WTC11 (cell line): ENCODE results near the gene TMEM191C.
"Not testable (repeated sequence)": the region's sequence is repeated elsewhere in the genome, so short reads cannot be mapped to it uniquely, and the experiment has no call there.

Source experiments
- ATF3 ChIP-seq: sonication (generic); formaldehyde crosslinking; conservative IDR thresholded peaks from 2 replicates; pipeline ENCODE4 v1.8.1; 2022; ENCODE audit warnings: mild to moderate bottlenecking, missing genetic modification reagents
- CTCF ChIP-seq: fragments of 200-600 bp; IDR thresholded peaks from 2 replicates; pipeline ENCODE4 v1.8.0; 2022; ENCODE audit warnings: antibody characterized with exemption
- ETV6 ChIP-seq: sonication (generic); formaldehyde crosslinking; IDR thresholded peaks from 2 replicates; pipeline ENCODE4 v1.8.1; 2022; ENCODE audit warnings: mild to moderate bottlenecking, missing genetic modification reagents
- JUN ChIP-seq: sonication (generic); formaldehyde crosslinking; IDR thresholded peaks from 2 replicates; pipeline ENCODE4 v1.8.0; 2023; ENCODE audit warnings: mild to moderate bottlenecking, missing genetic modification reagents
- NFYB ChIP-seq: sonication (generic); formaldehyde crosslinking; conservative IDR thresholded peaks from 2 replicates; pipeline ENCODE4 v1.8.0; 2022; ENCODE audit warnings: low read depth, missing genetic modification reagents
- NR1H2 ChIP-seq: sonication (generic); formaldehyde crosslinking; IDR thresholded peaks from 2 replicates; pipeline ENCODE4 v1.9.0; 2021; ENCODE audit warnings: mild to moderate bottlenecking, moderate library complexity, missing genetic modification reagents
- PRDM15 ChIP-seq: sonication (generic); formaldehyde crosslinking; IDR thresholded peaks from 2 replicates; pipeline ENCODE4 v1.8.0; 2022; ENCODE audit warnings: missing genetic modification reagents
- RORB ChIP-seq: fragments of 250-450 bp; sonication (Bioruptor Pico); IDR thresholded peaks from 2 replicates; pipeline ENCODE4 v1.9.0; 2021; ENCODE audit warnings: mild to moderate bottlenecking
- STAT6 ChIP-seq: sonication (generic); formaldehyde crosslinking; conservative IDR thresholded peaks from 2 replicates; pipeline ENCODE4 v1.8.1; 2023; ENCODE audit warnings: mild to moderate bottlenecking, low read depth, missing genetic modification reagents, moderate library complexity
- TEAD1 ChIP-seq: sonication (generic); formaldehyde crosslinking; IDR thresholded peaks from 2 replicates; pipeline ENCODE4 v1.8.0; 2022; ENCODE audit warnings: mild to moderate bottlenecking, missing genetic modification reagents
- TF ChIP-seq, protein P1 (sequence below): sonication (generic); formaldehyde crosslinking; IDR thresholded peaks from 2 replicates; pipeline ENCODE4 v1.8.1; 2022; ENCODE audit warnings: low read depth, mild to moderate bottlenecking, moderate library complexity, missing genetic modification reagents, borderline replicate concordance
- TF ChIP-seq, protein P2 (sequence below): sonication (generic); formaldehyde crosslinking; IDR thresholded peaks from 2 replicates; pipeline ENCODE4 v1.8.1; 2022; ENCODE audit warnings: low read depth, missing genetic modification reagents, borderline replicate concordance
- TF ChIP-seq, protein P3 (sequence below): sonication (generic); formaldehyde crosslinking; IDR thresholded peaks from 2 replicates; pipeline ENCODE4 v1.8.1; 2022; ENCODE audit warnings: mild to moderate bottlenecking, missing genetic modification reagents, moderate library complexity, borderline replicate concordance
- TF ChIP-seq, protein P4 (sequence below): sonication (generic); formaldehyde crosslinking; IDR thresholded peaks from 2 replicates; pipeline ENCODE4 v1.8.1; 2023; ENCODE audit warnings: mild to moderate bottlenecking, missing genetic modification reagents, moderate library complexity

GRCh38 chr22:21442646-21443045, 24.5 kb upstream of the TMEM191C start:
- TF ChIP-seq, protein P1, sequence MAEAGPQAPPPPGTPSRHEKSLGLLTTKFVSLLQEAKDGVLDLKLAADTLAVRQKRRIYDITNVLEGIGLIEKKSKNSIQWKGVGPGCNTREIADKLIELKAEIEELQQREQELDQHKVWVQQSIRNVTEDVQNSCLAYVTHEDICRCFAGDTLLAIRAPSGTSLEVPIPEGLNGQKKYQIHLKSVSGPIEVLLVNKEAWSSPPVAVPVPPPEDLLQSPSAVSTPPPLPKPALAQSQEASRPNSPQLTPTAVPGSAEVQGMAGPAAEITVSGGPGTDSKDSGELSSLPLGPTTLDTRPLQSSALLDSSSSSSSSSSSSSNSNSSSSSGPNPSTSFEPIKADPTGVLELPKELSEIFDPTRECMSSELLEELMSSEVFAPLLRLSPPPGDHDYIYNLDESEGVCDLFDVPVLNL = not testable (repeated sequence)
- TF ChIP-seq, protein P2, sequence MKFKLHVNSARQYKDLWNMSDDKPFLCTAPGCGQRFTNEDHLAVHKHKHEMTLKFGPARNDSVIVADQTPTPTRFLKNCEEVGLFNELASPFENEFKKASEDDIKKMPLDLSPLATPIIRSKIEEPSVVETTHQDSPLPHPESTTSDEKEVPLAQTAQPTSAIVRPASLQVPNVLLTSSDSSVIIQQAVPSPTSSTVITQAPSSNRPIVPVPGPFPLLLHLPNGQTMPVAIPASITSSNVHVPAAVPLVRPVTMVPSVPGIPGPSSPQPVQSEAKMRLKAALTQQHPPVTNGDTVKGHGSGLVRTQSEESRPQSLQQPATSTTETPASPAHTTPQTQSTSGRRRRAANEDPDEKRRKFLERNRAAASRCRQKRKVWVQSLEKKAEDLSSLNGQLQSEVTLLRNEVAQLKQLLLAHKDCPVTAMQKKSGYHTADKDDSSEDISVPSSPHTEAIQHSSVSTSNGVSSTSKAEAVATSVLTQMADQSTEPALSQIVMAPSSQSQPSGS (CRISPR knock-in tag) = not testable (repeated sequence)
- TF ChIP-seq, protein P3, sequence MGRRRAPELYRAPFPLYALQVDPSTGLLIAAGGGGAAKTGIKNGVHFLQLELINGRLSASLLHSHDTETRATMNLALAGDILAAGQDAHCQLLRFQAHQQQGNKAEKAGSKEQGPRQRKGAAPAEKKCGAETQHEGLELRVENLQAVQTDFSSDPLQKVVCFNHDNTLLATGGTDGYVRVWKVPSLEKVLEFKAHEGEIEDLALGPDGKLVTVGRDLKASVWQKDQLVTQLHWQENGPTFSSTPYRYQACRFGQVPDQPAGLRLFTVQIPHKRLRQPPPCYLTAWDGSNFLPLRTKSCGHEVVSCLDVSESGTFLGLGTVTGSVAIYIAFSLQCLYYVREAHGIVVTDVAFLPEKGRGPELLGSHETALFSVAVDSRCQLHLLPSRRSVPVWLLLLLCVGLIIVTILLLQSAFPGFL (CRISPR knock-in tag) = not testable (repeated sequence)
- TF ChIP-seq CTCF; TEAD1; ATF3 (CRISPR knock-in tag); RORB (CRISPR knock-in tag); NR1H2 (CRISPR knock-in tag); NFYB; STAT6 (CRISPR knock-in tag); ETV6; PRDM15 (CRISPR knock-in tag); JUN (CRISPR knock-in tag): not testable (repeated sequence)
- TF ChIP-seq, protein P4, sequence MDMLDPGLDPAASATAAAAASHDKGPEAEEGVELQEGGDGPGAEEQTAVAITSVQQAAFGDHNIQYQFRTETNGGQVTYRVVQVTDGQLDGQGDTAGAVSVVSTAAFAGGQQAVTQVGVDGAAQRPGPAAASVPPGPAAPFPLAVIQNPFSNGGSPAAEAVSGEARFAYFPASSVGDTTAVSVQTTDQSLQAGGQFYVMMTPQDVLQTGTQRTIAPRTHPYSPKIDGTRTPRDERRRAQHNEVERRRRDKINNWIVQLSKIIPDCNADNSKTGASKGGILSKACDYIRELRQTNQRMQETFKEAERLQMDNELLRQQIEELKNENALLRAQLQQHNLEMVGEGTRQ (CRISPR knock-in tag) = not testable (repeated sequence)
